K562 (cell line): ENCODE measurements around the gene UVRAG. TPM values are rescaled to one million over a fixed set of nuclear protein-coding genes. Genes with fewer than 3 reads are reported as not detected.
A peak's percentile ranks its signal among the peaks of the same experiment; 100 is the strongest.

Experiments
- ARNT ChIP-seq, 2 experiments: fragments of 450-650 bp; IDR thresholded peaks; 2 replicates each; pipeline ENCODE4 v1.6.1; 2016; ENCODE audit warnings: mild to moderate bottlenecking in 1 of 2
- BMI1 ChIP-seq: fragments of 150-350 bp; IDR thresholded peaks from 2 replicates; pipeline ENCODE4 v1.6.1; 2014; ENCODE audit warnings: low read length
- C11orf30 ChIP-seq: fragments of 450-650 bp; IDR thresholded peaks from 2 replicates; pipeline ENCODE4 v1.6.1; 2016; ENCODE audit warnings: low read depth, mild to moderate bottlenecking
- CCNT2 ChIP-seq: IDR thresholded peaks from 2 replicates; pipeline ENCODE4 v1.6.1; 2011; ENCODE audit warnings: borderline replicate concordance, low read depth, mild to moderate bottlenecking, moderate library complexity, mixed read lengths, low read length; ENCODE audit not compliant: insufficient read length; ENCODE audit errors: extremely low read depth
- ILF3 ChIP-seq: fragments of 450-650 bp; IDR thresholded peaks from 2 replicates; pipeline ENCODE4 v1.6.1; 2018; ENCODE audit warnings: antibody characterized with exemption, mild to moderate bottlenecking, moderate library complexity, borderline replicate concordance
- PHF8 ChIP-seq: fragments of 200-600 bp; sonication (generic); IDR thresholded peaks from 2 replicates; pipeline ENCODE4 v1.6.1; 2012; ENCODE audit warnings: mixed run types, mild to moderate bottlenecking, inconsistent platforms, low read length, moderate library complexity, borderline replicate concordance
- RB1 ChIP-seq: fragments of 450-650 bp; IDR thresholded peaks from 2 replicates; pipeline ENCODE4 v1.6.1; 2017; ENCODE audit warnings: low read depth, mild to moderate bottlenecking
- SP1 ChIP-seq: sonication (generic); formaldehyde crosslinking; IDR thresholded peaks from 2 replicates; pipeline ENCODE4 v1.8.1; 2022; ENCODE audit warnings: mild to moderate bottlenecking, missing genetic modification reagents
- TBP ChIP-seq: optimal IDR thresholded peaks from 2 replicates; pipeline ENCODE3; 2011; ENCODE audit warnings: low read depth, low read length, improper control_type of control experiment
- TRIM25 ChIP-seq: fragments of 450-650 bp; IDR thresholded peaks from 2 replicates; pipeline ENCODE4 v1.7.0; 2016; ENCODE audit warnings: borderline replicate concordance
- TRIM28 ChIP-seq: fragments of 450-650 bp; IDR thresholded peaks from 2 replicates; pipeline ENCODE4 v1.6.1; 2017
- XRCC3 ChIP-seq: fragments of 450-650 bp; IDR thresholded peaks from 2 replicates; pipeline ENCODE4 v1.6.1; 2017; ENCODE audit warnings: mild to moderate bottlenecking, moderate library complexity
- ZEB2 ChIP-seq: fragments of 450-650 bp; IDR thresholded peaks from 2 replicates; pipeline ENCODE4 v1.6.1; 2016
- ZNF695 ChIP-seq: fragments of 450-650 bp; formaldehyde crosslinking; IDR thresholded peaks from 2 replicates; pipeline ENCODE4 v1.4.0; 2020; ENCODE audit warnings: mild to moderate bottlenecking, moderate library complexity
- polyA plus RNA-seq, 8 experiments: library from polyadenylated mRNA; depleted of rRNA in 4 of 8; stranded (reverse) in 5 of 8; unstranded in 3 of 8; fragments of >200 nt; fragmentation: Nextera tagmentation in 2 of 8; fragmentation: Illumina TruSeq in 1 of 8; extraction: Ambion mirVana in 2 of 8; extraction: Trizol in 1 of 8; gene quantifications; 2 replicates each; pipeline versions ENCODE4 v1.2.1 to v1.2.3, GENCODE V29; 2011 to 2014; ENCODE audit warnings: inconsistent platforms in 1 of 8, missing spikeins in 1 of 8
- total RNA-seq, 7 experiments: library from RNA; depleted of rRNA in 6 of 7; stranded (reverse); fragments of >200 nt in 6 of 7; fragmentation: Illumina TruSeq in 2 of 7; extraction: Trizol in 2 of 7; gene quantifications; 2 replicates each; pipeline versions ENCODE4 v1.2.1 to v1.2.3, GENCODE V29; 2011 to 2021; ENCODE audit warnings: low replicate concordance in 1 of 7
- TF ChIP-seq, protein P1 (sequence below): fragments of 250-450 bp; sonication (Bioruptor Pico); IDR thresholded peaks from 2 replicates; pipeline ENCODE4 v1.9.0; 2021; ENCODE audit warnings: mild to moderate bottlenecking, inconsistent platforms
- TF ChIP-seq, protein P2 (sequence below): sonication (generic); formaldehyde crosslinking; IDR thresholded peaks from 2 replicates; pipeline ENCODE4 v1.4.0; 2020; ENCODE audit warnings: mild to moderate bottlenecking, missing genetic modification reagents
- TF ChIP-seq, protein P3 (sequence below): fragments of 450-650 bp; IDR thresholded peaks from 2 replicates; pipeline ENCODE4 v1.6.1; 2017; ENCODE audit warnings: antibody characterized with exemption, mild to moderate bottlenecking

Gene UVRAG
- total and polyA plus RNA-seq, 9 of the 15 experiments (the other 6 are each of a cell fraction or from before 2014, with no cell fraction given), result 3.1 to 17.8 (median 12.4) TPM

- TF ChIP-seq, protein P1, sequence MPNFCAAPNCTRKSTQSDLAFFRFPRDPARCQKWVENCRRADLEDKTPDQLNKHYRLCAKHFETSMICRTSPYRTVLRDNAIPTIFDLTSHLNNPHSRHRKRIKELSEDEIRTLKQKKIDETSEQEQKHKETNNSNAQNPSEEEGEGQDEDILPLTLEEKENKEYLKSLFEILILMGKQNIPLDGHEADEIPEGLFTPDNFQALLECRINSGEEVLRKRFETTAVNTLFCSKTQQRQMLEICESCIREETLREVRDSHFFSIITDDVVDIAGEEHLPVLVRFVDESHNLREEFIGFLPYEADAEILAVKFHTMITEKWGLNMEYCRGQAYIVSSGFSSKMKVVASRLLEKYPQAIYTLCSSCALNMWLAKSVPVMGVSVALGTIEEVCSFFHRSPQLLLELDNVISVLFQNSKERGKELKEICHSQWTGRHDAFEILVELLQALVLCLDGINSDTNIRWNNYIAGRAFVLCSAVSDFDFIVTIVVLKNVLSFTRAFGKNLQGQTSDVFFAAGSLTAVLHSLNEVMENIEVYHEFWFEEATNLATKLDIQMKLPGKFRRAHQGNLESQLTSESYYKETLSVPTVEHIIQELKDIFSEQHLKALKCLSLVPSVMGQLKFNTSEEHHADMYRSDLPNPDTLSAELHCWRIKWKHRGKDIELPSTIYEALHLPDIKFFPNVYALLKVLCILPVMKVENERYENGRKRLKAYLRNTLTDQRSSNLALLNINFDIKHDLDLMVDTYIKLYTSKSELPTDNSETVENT (CRISPR knock-in tag), result peak; percentile 32; the same call in 1 of the 2 replicates
- TF ChIP-seq, protein P2, sequence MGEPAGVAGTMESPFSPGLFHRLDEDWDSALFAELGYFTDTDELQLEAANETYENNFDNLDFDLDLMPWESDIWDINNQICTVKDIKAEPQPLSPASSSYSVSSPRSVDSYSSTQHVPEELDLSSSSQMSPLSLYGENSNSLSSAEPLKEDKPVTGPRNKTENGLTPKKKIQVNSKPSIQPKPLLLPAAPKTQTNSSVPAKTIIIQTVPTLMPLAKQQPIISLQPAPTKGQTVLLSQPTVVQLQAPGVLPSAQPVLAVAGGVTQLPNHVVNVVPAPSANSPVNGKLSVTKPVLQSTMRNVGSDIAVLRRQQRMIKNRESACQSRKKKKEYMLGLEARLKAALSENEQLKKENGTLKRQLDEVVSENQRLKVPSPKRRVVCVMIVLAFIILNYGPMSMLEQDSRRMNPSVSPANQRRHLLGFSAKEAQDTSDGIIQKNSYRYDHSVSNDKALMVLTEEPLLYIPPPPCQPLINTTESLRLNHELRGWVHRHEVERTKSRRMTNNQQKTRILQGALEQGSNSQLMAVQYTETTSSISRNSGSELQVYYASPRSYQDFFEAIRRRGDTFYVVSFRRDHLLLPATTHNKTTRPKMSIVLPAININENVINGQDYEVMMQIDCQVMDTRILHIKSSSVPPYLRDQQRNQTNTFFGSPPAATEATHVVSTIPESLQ (CRISPR knock-in tag), result peak; percentile 97
- TF ChIP-seq C11orf30 (no peak), ARNT (IDR thresholded peaks at IDR 0.05) (no peak; a peak in 1 of 4 replicates), TRIM25 (no peak), ZNF695 (CRISPR knock-in tag) (no peak), XRCC3 (no peak), ILF3 (no peak), PHF8 (peak; percentile 18; the same call in 1 of the 2 replicates), CCNT2 (peak; percentile 48), TRIM28 (0 out of 2 replicates have a peak, but pooled peaks have one; percentile 50), RB1 (peak; percentile 94), BMI1 (no peak), SP1 (CRISPR knock-in tag) (peak; percentile 91), TBP (peak; percentile 43), ZEB2 (peak; percentile 85)
- TF ChIP-seq, protein P3, sequence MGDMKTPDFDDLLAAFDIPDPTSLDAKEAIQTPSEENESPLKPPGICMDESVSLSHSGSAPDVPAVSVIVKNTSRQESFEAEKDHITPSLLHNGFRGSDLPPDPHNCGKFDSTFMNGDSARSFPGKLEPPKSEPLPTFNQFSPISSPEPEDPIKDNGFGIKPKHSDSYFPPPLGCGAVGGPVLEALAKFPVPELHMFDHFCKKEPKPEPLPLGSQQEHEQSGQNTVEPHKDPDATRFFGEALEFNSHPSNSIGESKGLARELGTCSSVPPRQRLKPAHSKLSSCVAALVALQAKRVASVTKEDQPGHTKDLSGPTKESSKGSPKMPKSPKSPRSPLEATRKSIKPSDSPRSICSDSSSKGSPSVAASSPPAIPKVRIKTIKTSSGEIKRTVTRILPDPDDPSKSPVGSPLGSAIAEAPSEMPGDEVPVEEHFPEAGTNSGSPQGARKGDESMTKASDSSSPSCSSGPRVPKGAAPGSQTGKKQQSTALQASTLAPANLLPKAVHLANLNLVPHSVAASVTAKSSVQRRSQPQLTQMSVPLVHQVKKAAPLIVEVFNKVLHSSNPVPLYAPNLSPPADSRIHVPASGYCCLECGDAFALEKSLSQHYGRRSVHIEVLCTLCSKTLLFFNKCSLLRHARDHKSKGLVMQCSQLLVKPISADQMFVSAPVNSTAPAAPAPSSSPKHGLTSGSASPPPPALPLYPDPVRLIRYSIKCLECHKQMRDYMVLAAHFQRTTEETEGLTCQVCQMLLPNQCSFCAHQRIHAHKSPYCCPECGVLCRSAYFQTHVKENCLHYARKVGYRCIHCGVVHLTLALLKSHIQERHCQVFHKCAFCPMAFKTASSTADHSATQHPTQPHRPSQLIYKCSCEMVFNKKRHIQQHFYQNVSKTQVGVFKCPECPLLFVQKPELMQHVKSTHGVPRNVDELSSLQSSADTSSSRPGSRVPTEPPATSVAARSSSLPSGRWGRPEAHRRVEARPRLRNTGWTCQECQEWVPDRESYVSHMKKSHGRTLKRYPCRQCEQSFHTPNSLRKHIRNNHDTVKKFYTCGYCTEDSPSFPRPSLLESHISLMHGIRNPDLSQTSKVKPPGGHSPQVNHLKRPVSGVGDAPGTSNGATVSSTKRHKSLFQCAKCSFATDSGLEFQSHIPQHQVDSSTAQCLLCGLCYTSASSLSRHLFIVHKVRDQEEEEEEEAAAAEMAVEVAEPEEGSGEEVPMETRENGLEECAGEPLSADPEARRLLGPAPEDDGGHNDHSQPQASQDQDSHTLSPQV, result peak; percentile 78
Observed at GRCh38 chr11:75768112-75768908, 46.7 kb upstream of the UVRAG start, which contains the start of gene DGAT2 (continued).
